B cell (primary cell): ENCODE results near the gene AFG1L.

Experiments used
- EZH2 ChIP-seq: IDR thresholded peaks from 2 replicates; pipeline ENCODE4 v1.6.1; 2012; ENCODE audit warnings: borderline replicate concordance, low read depth, mild to moderate bottlenecking, moderate library complexity, low read length; ENCODE audit not compliant: insufficient read depth, poor library complexity, severe bottlenecking
- TF ChIP-seq, protein P1 (sequence below): fragments of 200-600 bp; IDR thresholded peaks from one replicate; pipeline ENCODE4 v1.8.0; 2022; ENCODE audit warnings: antibody characterized with exemption, mild to moderate bottlenecking

DNA sequence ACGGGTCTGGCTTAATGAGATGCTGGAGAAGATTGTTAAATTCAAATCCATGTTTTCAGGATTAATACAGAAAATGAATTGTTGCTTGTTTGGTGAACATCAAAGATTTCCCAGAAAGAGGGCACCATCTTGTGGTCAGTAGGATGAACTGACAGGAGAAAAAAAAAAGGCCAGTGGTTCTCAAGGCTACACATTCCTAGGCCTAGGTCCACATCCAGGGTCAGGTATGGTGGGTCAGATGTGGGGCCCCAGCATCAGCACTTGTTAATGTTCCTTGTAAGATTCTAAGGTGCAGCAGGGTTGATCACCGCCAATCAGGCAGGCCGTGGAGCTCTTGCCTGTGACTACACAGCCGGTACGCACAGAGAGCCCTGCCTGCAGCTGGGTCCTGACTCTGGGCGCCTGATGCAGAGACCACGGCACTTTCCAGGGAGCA lies 231.9 kb downstream of the AFG1L start:
- TF ChIP-seq, protein P1, sequence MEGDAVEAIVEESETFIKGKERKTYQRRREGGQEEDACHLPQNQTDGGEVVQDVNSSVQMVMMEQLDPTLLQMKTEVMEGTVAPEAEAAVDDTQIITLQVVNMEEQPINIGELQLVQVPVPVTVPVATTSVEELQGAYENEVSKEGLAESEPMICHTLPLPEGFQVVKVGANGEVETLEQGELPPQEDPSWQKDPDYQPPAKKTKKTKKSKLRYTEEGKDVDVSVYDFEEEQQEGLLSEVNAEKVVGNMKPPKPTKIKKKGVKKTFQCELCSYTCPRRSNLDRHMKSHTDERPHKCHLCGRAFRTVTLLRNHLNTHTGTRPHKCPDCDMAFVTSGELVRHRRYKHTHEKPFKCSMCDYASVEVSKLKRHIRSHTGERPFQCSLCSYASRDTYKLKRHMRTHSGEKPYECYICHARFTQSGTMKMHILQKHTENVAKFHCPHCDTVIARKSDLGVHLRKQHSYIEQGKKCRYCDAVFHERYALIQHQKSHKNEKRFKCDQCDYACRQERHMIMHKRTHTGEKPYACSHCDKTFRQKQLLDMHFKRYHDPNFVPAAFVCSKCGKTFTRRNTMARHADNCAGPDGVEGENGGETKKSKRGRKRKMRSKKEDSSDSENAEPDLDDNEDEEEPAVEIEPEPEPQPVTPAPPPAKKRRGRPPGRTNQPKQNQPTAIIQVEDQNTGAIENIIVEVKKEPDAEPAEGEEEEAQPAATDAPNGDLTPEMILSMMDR, result peak; percentile 86
- TF ChIP-seq EZH2, result no peak
